NCI-H345 treated with DMSO at 0.1 percent for 48 hours (cell line): ENCODE data around the gene RMDN3.

Experiments
- DNase-seq: peaks from one replicate; lab custom pipeline; 2025; ENCODE audit not compliant: unreplicated experiment; lab: John Stamatoyannopoulos, UW

RMDN3 gene

GRCh38 chr15:40750885-40751284 is 4.2 kb downstream of the RMDN3 start:
- DNase-seq = no peak

GRCh38 chr15:40749151-40749630 is 5.9 kb downstream of the RMDN3 start:
- DNase-seq = no peak

GRCh38 chr15:40747685-40748631 is 7.1 kb downstream of the RMDN3 start:
- no peak for DNase-seq

- DNase-seq = peak; percentile 1
Observed at GRCh38 chr15:40746916-40747418, 8.1 kb downstream of the RMDN3 start.

- DNase-seq = no peak
Observed at GRCh38 chr15:40744815-40745152, 10.3 kb downstream of the RMDN3 start.

GRCh38 chr15:40743921-40744814 is 10.9 kb downstream of the RMDN3 start:
- no peak for DNase-seq

- DNase-seq = no peak
Observed at GRCh38 chr15:40743485-40743901, 11.6 kb downstream of the RMDN3 start.

GRCh38 chr15:40739854-40740253 is 15.2 kb downstream of the RMDN3 start:
- DNase-seq = no peak

GRCh38 chr15:40739047-40739446 is 16.0 kb downstream of the RMDN3 start:
- DNase-seq = no peak

GRCh38 chr15:40737048-40737447 is 18.0 kb downstream of the RMDN3 start:
- DNase-seq = no peak

GRCh38 chr15:40736575-40736974 is 18.5 kb downstream of the RMDN3 start:
- DNase-seq = no peak

GRCh38 chr15:40731034-40731433 is 24.0 kb downstream of the RMDN3 start:
- DNase-seq = no peak

- DNase-seq = no peak
Observed at GRCh38 chr15:40723919-40724318, 31.1 kb downstream of the RMDN3 start.

- no peak for DNase-seq
Observed at GRCh38 chr15:40722934-40723333, 32.1 kb downstream of the RMDN3 start.

GRCh38 chr15:40722354-40722753 is 32.7 kb downstream of the RMDN3 start:
- DNase-seq = no peak

- DNase-seq = no peak
Observed at GRCh38 chr15:40721701-40722100, 33.4 kb downstream of the RMDN3 start.

GRCh38 chr15:40716165-40716564 is 38.9 kb downstream of the RMDN3 start:
- DNase-seq = no peak

- no peak for DNase-seq
Observed at GRCh38 chr15:40714144-40714543, 40.9 kb downstream of the RMDN3 start.

- DNase-seq = no peak
Observed at GRCh38 chr15:40706121-40706520, 48.9 kb downstream of the RMDN3 start.

GRCh38 chr15:40702077-40702476 is 53.0 kb downstream of the RMDN3 start:
- DNase-seq = no peak

- DNase-seq = no peak
Observed at GRCh38 chr15:40697916-40698315, 57.1 kb downstream of the RMDN3 start.

GRCh38 chr15:40696228-40696627 is 58.8 kb downstream of the RMDN3 start:
- no peak for DNase-seq
